Body of pancreas (tissue), 4 donors: Measurements from ENCODE around the gene TASP1.

Source experiments
- POLR2A ChIP-seq, 3 donors: fragments of 450-650 bp; IDR thresholded peaks; one replicate each; pipeline ENCODE4 v1.6.1; 2016; ENCODE audit warnings: antibody characterized with exemption in 3 of 3, mild to moderate bottlenecking in 2 of 3
- TF ChIP-seq, protein P1 (sequence below), 7 experiments: fragments of 450-650 bp in 4 of 7; fragments of 200-600 bp in 3 of 7; sonication (generic) in 3 of 7; IDR thresholded peaks; one replicate each; pipeline ENCODE4 v1.5.1; 2016 to 2019; ENCODE audit warnings: antibody characterized with exemption in 7 of 7

DNA sequence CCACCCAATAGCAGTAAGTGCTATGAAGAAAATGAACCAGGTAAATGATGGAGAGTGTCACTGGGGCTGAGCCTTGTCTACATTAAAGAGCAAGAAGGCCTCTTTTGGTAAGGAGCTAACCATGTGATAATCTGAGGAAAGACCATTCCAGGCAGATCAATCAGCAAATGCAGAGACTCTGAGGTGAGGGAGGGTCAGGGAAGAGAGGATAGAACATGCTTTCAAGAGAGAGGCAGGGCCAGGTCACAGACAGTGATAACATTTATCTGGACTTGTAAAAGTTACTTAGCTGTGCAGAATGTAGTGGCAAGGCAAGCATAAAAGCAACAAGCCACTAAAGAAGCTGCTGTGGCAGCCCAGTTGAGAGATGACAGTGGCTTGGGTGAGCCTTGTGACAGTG lies 197.3 kb downstream of the TASP1 start:
- TF ChIP-seq, protein P1, sequence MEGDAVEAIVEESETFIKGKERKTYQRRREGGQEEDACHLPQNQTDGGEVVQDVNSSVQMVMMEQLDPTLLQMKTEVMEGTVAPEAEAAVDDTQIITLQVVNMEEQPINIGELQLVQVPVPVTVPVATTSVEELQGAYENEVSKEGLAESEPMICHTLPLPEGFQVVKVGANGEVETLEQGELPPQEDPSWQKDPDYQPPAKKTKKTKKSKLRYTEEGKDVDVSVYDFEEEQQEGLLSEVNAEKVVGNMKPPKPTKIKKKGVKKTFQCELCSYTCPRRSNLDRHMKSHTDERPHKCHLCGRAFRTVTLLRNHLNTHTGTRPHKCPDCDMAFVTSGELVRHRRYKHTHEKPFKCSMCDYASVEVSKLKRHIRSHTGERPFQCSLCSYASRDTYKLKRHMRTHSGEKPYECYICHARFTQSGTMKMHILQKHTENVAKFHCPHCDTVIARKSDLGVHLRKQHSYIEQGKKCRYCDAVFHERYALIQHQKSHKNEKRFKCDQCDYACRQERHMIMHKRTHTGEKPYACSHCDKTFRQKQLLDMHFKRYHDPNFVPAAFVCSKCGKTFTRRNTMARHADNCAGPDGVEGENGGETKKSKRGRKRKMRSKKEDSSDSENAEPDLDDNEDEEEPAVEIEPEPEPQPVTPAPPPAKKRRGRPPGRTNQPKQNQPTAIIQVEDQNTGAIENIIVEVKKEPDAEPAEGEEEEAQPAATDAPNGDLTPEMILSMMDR (IDR thresholded peaks at IDR 0.05) = no peak
- TF ChIP-seq POLR2A (IDR thresholded peaks at IDR 0.05) = no peak
